ENCODE data around the gene RCSD1. TPM values are rescaled to one million over a fixed set of nuclear protein-coding genes. Genes with fewer than 3 reads are reported as not detected.

RCSD1 gene
- total RNA-seq, 4 donors from 2014 or later = 0.34 to 3.5 (median 2.0) TPM

GRCh38 chr1:167625040-167625823 is 4.8 kb upstream of the RCSD1 start:
- Histone ChIP-seq H3K27me3 (peaks cover 9% of the 10 kb centered on the region), H3K4me1 (peaks cover 12% of the 10 kb centered on the region), H3K4me3 (no peak overlapping the region), H3K27ac (no peak overlapping the region), H3K9me3 (no peaks in the 10 kb centered on the region), H3K36me3 (no peaks in the 10 kb centered on the region)
- TF ChIP-seq, protein P1, sequence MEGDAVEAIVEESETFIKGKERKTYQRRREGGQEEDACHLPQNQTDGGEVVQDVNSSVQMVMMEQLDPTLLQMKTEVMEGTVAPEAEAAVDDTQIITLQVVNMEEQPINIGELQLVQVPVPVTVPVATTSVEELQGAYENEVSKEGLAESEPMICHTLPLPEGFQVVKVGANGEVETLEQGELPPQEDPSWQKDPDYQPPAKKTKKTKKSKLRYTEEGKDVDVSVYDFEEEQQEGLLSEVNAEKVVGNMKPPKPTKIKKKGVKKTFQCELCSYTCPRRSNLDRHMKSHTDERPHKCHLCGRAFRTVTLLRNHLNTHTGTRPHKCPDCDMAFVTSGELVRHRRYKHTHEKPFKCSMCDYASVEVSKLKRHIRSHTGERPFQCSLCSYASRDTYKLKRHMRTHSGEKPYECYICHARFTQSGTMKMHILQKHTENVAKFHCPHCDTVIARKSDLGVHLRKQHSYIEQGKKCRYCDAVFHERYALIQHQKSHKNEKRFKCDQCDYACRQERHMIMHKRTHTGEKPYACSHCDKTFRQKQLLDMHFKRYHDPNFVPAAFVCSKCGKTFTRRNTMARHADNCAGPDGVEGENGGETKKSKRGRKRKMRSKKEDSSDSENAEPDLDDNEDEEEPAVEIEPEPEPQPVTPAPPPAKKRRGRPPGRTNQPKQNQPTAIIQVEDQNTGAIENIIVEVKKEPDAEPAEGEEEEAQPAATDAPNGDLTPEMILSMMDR (IDR thresholded peaks at IDR 0.05) = no peak
- no peak for TF ChIP-seq POLR2AphosphoS5 (IDR thresholded peaks at IDR 0.05)
- no peak for TF ChIP-seq EP300 (IDR thresholded peaks at IDR 0.05)
- no peak for TF ChIP-seq POLR2A (IDR thresholded peaks at IDR 0.05)
- DNase-seq (ENCODE audit: low spot score in 2 of 2) = no peak
- WGBS = 98% methylated on average over 2 of the region's 2 CpGs

GRCh38 chr1:167627615-167627864 is 2.5 kb upstream of the RCSD1 start:
- H3K27ac ChIP-seq = no peak overlapping the region
- TF ChIP-seq POLR2AphosphoS5 (IDR thresholded peaks at IDR 0.05) (no peak), POLR2A (IDR thresholded peaks at IDR 0.05) (no peak), EP300 (IDR thresholded peaks at IDR 0.05) (no peak)
- TF ChIP-seq, protein P1 (IDR thresholded peaks at IDR 0.05) = no peak

DNA sequence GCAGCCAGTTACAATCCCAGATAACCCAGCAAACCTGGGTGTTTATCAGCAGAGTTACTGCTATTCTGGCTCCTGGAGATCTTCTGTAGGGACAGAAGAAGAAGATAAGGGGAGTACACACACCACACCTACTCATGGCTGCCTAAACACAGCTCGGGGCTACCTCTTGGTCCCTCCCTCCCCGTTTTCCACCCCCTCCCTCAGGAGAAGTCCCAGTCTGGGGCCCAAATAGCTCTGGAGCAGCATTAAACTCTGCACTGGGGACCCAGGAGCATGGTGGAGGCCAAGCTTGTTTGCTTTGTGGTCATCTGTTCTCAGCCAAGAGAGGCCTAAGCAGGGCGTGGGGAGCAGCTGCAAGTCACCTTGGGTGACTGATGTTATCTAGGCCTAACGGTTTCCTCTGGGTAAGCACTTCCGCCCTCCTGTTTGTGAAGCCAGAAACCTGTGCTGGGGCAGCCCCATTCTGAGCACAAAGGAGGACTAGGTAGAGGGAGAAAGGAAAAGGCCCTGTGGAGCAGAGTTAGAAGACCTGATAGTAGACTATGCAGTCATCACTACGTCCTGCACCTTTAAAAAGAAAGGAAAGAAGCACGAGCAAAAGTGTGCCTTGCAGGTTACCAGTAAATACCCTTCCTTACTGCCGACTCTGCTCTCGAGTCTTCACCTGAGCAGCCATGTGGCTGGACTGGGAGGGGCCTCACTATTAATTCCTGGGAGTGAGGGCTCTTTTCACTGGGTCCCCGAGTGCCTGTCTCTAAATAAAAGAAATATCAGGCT is 2.0 kb upstream of the RCSD1 start:
- 75% methylated on average over 7 of the region's 10 CpGs for WGBS
- DNase-seq (ENCODE audit: low spot score in 2 of 2) = no peak
- H3K27ac ChIP-seq = no peak overlapping the region

More at GRCh38 chr1:167627615-167627864, 2.5 kb upstream of the RCSD1 start:
- Histone ChIP-seq H3K4me3 (no peak overlapping the region), H3K27me3 (peaks cover 9% of the 10 kb centered on the region), H3K36me3 (no peaks in the 10 kb centered on the region), H3K9me3 (no peaks in the 10 kb centered on the region), H3K4me1 (peaks cover 14% of the 10 kb centered on the region)
- 84% methylated on average over 3 of the region's 3 CpGs for WGBS
- DNase-seq (ENCODE audit: low spot score in 2 of 2) = no peak

GRCh38 chr1:167628741-167629515 is 1.1 kb upstream of the RCSD1 start:
- WGBS = 80% methylated on average over 12 of the region's 12 CpGs
- TF ChIP-seq, protein P1 (IDR thresholded peaks at IDR 0.05) = no peak
- TF ChIP-seq EP300 (IDR thresholded peaks at IDR 0.05) (no peak), POLR2A (IDR thresholded peaks at IDR 0.05) (no peak), POLR2AphosphoS5 (IDR thresholded peaks at IDR 0.05) (no peak)
- Histone ChIP-seq H3K27ac (peak overlapping the region; percentile 2), H3K27me3 (peaks cover 9% of the 10 kb centered on the region), H3K4me3 (no peak overlapping the region), H3K36me3 (no peaks in the 10 kb centered on the region), H3K9me3 (no peaks in the 10 kb centered on the region), H3K4me1 (peaks cover 14% of the 10 kb centered on the region)
- DNase-seq (ENCODE audit: low spot score in 2 of 2) = no peak

More for the DNA sequence above, 2.0 kb upstream of the RCSD1 start:
- H3K27me3 ChIP-seq = peaks cover 9% of the 10 kb centered on the region
- TF ChIP-seq POLR2A (IDR thresholded peaks at IDR 0.05) (no peak), EP300 (IDR thresholded peaks at IDR 0.05) (no peak), POLR2AphosphoS5 (IDR thresholded peaks at IDR 0.05) (no peak)
- TF ChIP-seq, protein P1 (IDR thresholded peaks at IDR 0.05) = no peak
- no peak overlapping the region for H3K4me3 ChIP-seq
- no peaks in the 10 kb centered on the region for H3K36me3 ChIP-seq
- peaks cover 14% of the 10 kb centered on the region for H3K4me1 ChIP-seq
- H3K9me3 ChIP-seq = no peaks in the 10 kb centered on the region
